AG09319 (cell line): Measurements from ENCODE around the gene PLPP3.

ENCODE experiments used
- DNase-seq: peaks from one replicate; pipeline ENCODE4 v3.0.0-alpha.2; 2010; ENCODE audit warnings: low read depth; ENCODE audit errors: extremely low read depth
- TF ChIP-seq, protein P1 (sequence below): IDR thresholded peaks from 2 replicates; pipeline ENCODE4 v1.5.1; 2011; ENCODE audit warnings: low read depth, mild to moderate bottlenecking, inconsistent platforms, low read length, moderate library complexity

PLPP3 gene

DNA sequence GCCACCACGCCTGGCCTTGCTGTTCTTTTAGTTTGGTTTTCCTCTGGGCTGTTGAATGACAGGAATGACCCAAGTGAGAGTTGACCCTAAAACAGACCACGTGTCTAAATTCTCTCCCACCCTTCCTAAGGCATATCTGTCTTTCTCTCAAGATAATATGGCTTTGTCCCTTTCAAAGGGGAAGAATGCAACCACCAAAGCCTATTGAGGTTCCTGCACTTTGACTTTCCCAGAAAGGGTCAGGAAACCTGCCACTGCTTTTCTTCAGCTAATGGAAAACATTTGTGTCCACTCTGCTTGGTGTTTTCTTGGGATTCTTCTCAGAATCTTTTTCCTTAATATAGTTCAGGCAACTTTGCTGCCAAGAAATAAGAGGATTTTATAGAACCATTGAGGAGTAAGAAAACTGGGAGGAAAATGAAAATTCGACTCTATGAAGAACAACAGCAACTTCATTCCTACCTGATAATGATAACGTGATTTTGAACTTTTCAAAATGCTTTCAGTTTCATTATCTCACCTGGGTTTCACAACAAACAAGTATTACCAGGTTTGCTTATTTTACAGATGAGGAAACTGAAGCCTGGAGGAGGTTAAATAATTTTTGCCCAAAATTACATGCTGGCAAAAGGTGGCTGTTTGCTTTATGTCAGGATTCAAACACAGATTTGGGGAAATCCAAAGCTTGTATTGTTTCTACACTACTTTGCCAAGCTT is 6.9 kb downstream of the PLPP3 start:
- TF ChIP-seq, protein P1, sequence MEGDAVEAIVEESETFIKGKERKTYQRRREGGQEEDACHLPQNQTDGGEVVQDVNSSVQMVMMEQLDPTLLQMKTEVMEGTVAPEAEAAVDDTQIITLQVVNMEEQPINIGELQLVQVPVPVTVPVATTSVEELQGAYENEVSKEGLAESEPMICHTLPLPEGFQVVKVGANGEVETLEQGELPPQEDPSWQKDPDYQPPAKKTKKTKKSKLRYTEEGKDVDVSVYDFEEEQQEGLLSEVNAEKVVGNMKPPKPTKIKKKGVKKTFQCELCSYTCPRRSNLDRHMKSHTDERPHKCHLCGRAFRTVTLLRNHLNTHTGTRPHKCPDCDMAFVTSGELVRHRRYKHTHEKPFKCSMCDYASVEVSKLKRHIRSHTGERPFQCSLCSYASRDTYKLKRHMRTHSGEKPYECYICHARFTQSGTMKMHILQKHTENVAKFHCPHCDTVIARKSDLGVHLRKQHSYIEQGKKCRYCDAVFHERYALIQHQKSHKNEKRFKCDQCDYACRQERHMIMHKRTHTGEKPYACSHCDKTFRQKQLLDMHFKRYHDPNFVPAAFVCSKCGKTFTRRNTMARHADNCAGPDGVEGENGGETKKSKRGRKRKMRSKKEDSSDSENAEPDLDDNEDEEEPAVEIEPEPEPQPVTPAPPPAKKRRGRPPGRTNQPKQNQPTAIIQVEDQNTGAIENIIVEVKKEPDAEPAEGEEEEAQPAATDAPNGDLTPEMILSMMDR, result no peak
- DNase-seq, result no peak

DNA sequence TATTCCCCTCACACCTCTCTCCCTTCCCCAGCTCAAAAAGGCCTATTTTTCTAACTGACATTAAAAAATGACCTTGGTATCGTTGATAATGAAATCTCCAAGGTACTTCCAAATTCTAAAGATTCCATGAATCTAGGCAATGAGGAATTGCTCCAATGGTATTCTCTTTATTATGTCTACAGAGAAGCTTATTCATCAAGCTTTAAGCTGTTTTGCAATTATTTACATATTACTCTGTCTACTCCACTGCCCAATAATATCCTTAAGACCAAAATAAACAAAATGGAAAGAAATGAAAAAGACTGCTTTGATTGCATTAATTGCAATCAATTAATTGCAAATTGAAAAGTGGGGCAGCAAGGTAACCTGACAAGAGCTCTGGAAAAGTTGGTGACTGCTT is 7.9 kb downstream of the PLPP3 start:
- DNase-seq, result no peak
- TF ChIP-seq, protein P1, result no peak

DNA sequence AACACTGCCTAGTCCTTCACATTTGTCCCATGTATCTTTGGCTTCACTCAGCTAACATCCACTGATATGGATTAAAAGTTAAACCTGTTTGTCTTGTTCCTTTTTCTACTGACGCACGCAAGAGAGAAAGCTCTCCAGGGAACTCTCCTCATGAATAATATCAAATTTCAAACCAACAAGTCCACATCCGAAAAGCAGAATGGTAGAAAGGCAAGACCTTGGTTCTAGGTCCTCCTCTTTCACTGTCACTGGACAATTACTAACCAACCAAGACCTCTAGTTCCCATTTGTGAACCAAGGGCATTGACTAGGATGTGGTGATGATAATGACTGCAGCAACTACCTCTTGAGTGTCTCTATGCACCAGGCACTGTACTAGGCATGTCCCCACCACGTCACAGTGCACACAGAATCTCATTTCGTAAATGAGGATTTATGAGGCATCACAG is 8.4 kb downstream of the PLPP3 start:
- no peak for DNase-seq
- TF ChIP-seq, protein P1, result no peak

DNA sequence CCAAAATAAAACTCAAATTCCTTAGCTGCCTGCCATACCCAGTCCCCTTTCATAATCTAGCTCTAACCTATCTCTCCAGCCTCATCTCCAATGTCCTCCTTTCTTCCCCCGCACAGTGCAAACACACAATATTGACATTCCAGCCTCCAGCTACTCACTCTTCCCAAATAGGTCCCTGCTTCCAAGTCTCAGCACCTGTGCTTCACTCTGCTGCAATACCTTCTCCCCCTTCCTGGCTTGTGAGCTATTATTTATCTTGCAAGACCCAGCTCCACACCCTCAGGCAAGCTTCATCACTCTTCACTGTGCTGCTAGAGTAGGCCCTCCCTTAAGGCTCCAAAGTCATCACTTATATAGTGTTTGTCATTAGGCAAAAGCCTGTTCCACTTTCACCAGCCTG is 9.7 kb downstream of the PLPP3 start:
- DNase-seq, result no peak
- TF ChIP-seq, protein P1, result no peak

DNA sequence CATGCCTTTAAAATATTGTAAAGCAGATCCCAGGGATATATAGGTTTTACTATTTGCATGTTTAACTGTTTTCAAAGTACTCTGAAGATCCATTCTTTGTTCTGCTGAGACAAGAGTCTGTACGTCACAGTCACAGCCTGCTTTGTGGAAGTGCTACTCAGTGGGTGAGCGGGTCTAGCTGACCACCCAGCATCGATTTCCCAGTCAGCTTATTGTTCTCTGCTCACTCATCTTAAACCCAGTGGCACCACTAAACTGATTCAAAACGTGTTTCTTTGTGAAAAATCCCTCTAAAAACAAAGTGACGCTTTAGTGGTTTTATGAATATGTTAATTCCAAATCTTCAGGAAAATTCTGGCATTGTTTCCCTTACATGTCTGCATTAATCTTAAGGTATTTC is 12.4 kb downstream of the PLPP3 start:
- TF ChIP-seq, protein P1, result no peak
- no peak for DNase-seq

DNA sequence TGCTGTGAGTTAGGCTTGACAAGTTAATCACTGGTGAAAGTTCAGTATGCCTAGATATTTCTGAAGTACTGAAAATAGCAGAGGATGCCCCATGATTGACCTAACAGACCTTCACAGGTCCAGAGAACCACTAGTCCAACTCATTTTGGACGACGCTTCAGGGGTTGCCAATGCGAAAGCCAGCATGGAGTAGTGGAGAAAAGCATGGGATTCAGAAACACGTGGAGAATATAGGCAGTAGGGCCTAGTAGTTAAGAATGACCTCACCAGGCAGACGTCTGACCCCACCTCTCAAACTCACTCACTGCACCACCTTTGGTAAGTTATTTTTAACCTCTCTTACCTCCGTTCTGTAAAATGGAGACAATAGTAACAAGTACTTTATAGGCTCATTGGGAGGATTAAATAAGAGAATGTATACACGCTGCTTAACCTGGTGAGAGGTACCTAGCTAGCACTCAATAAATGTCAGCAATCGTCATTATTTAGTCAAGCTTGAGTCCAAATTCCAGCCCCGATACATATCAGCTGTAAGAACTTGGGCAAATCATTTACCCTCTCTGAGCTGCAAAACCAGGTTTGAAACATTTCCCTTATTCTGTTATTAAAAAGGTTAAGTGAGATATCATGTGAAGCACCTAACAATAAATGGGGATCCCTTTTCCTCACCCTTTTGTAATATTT is 13.2 kb downstream of the PLPP3 start:
- DNase-seq, result no peak
- TF ChIP-seq, protein P1, result no peak

DNA sequence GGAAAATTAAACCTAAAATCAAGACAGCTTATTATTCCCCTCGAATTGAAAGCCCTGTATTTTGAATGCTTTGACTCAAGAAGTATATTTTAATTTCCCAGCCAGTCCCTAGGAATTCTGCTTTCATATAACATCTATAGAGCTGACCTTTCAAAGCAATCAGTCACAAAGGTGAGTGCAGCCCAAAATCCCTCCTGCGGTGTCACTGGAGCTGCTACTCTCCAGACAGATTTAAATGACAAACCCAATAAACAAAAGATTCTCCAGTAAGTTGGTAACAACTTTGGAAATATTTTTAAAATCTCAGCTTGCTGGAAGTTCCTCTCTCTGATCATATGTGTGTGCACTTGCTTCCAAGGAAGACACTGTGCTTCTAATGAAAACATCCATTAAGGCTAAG is 14.7 kb downstream of the PLPP3 start:
- TF ChIP-seq, protein P1, result no peak
- DNase-seq, result no peak
